ENCODE measurements around the gene LRRC8C. TPM values are rescaled to one million over a fixed set of nuclear protein-coding genes. Genes with fewer than 3 reads are reported as not detected.
"Not testable (repeated sequence)": the region's sequence is repeated elsewhere in the genome, so short reads cannot be mapped to it uniquely, and the experiment has no call there.

Gene LRRC8C
- total RNA-seq, 1 donor, result 2.2 TPM

GRCh38 chr1:89624314-89624713 is 8.6 kb upstream of the LRRC8C start:
- H3K36me3 ChIP-seq (ENCODE audit: insufficient read depth, low read length), result no peaks in the 10 kb centered on the region
- no peaks in the 10 kb centered on the region for H3K27me3 ChIP-seq (ENCODE audit: insufficient read depth, low read length)
- no peak for TF ChIP-seq CTCF (IDR thresholded peaks at IDR 0.05; ENCODE audit: extremely low read depth, low read depth, low read length)
- no peak overlapping the region for H2AFZ ChIP-seq (ENCODE audit: low read length)
- H3K4me1 ChIP-seq (ENCODE audit: insufficient read depth, low read length), result no peaks in the 10 kb centered on the region
- no peak overlapping the region for H3K4me3 ChIP-seq (ENCODE audit: insufficient read depth, low read length)
- no peaks in the 10 kb centered on the region for H3K79me2 ChIP-seq (ENCODE audit: insufficient read depth, low read length)
- no peak overlapping the region for H3K27ac ChIP-seq (ENCODE audit: low read depth, low read length)
- no peaks in the 10 kb centered on the region for H4K20me1 ChIP-seq (ENCODE audit: insufficient read depth, low read length)
- no peaks in the 10 kb centered on the region for H3K9me3 ChIP-seq (ENCODE audit: low read depth, low read length)
- H3K4me2 ChIP-seq (ENCODE audit: insufficient read depth, low read length), result no peak overlapping the region
- no peak for DNase-seq (ENCODE audit: insufficient read length, low spot score, missing footprints)

GRCh38 chr1:89624715-89625323 is 8.1 kb upstream of the LRRC8C start:
- Histone ChIP-seq H2AFZ (ENCODE audit: low read length) (no peak overlapping the region), H3K4me3 (ENCODE audit: insufficient read depth, low read length) (no peak overlapping the region), H3K9me3 (ENCODE audit: low read depth, low read length) (no peaks in the 10 kb centered on the region), H3K27ac (ENCODE audit: low read depth, low read length) (no peak overlapping the region), H3K79me2 (ENCODE audit: insufficient read depth, low read length) (no peaks in the 10 kb centered on the region), H3K36me3 (ENCODE audit: insufficient read depth, low read length) (no peaks in the 10 kb centered on the region), H3K4me2 (ENCODE audit: insufficient read depth, low read length) (no peak overlapping the region), H4K20me1 (ENCODE audit: insufficient read depth, low read length) (no peaks in the 10 kb centered on the region), H3K4me1 (ENCODE audit: insufficient read depth, low read length) (no peaks in the 10 kb centered on the region), H3K27me3 (ENCODE audit: insufficient read depth, low read length) (no peaks in the 10 kb centered on the region)
- TF ChIP-seq CTCF (IDR thresholded peaks at IDR 0.05; ENCODE audit: extremely low read depth, low read depth, low read length), result no peak
- DNase-seq (ENCODE audit: insufficient read length, low spot score, missing footprints), result no peak

GRCh38 chr1:89627596-89627962 is 5.3 kb upstream of the LRRC8C start:
- Histone ChIP-seq H3K9me3 (ENCODE audit: low read depth, low read length) (no peaks in the 10 kb centered on the region), H3K4me3 (ENCODE audit: insufficient read depth, low read length) (no peak overlapping the region), H3K27me3 (ENCODE audit: insufficient read depth, low read length) (no peaks in the 10 kb centered on the region), H3K4me2 (ENCODE audit: insufficient read depth, low read length) (no peak overlapping the region), H3K27ac (ENCODE audit: low read depth, low read length) (no peak overlapping the region), H4K20me1 (ENCODE audit: insufficient read depth, low read length) (no peaks in the 10 kb centered on the region), H3K4me1 (ENCODE audit: insufficient read depth, low read length) (peaks cover 3% of the 10 kb centered on the region), H2AFZ (ENCODE audit: low read length) (no peak overlapping the region), H3K79me2 (ENCODE audit: insufficient read depth, low read length) (no peaks in the 10 kb centered on the region), H3K36me3 (ENCODE audit: insufficient read depth, low read length) (no peaks in the 10 kb centered on the region)
- no peak for TF ChIP-seq CTCF (IDR thresholded peaks at IDR 0.05; ENCODE audit: extremely low read depth, low read depth, low read length)
- DNase-seq (ENCODE audit: insufficient read length, low spot score, missing footprints), result no peak

- TF ChIP-seq CTCF (IDR thresholded peaks at IDR 0.05; ENCODE audit: extremely low read depth, low read depth, low read length), result no peak
- Histone ChIP-seq H3K4me2 (ENCODE audit: insufficient read depth, low read length) (no peak overlapping the region), H3K4me1 (ENCODE audit: insufficient read depth, low read length) (peaks cover 5% of the 10 kb centered on the region), H2AFZ (ENCODE audit: low read length) (no peak overlapping the region), H3K27me3 (ENCODE audit: insufficient read depth, low read length) (no peaks in the 10 kb centered on the region), H3K9me3 (ENCODE audit: low read depth, low read length) (no peaks in the 10 kb centered on the region), H4K20me1 (ENCODE audit: insufficient read depth, low read length) (no peaks in the 10 kb centered on the region), H3K36me3 (ENCODE audit: insufficient read depth, low read length) (no peaks in the 10 kb centered on the region), H3K79me2 (ENCODE audit: insufficient read depth, low read length) (peaks cover 6% of the 10 kb centered on the region), H3K27ac (ENCODE audit: low read depth, low read length) (no peak overlapping the region), H3K4me3 (ENCODE audit: insufficient read depth, low read length) (no peak overlapping the region)
- DNase-seq (ENCODE audit: insufficient read length, low spot score, missing footprints), result no peak
Observed at GRCh38 chr1:89629146-89629545, 3.8 kb upstream of the LRRC8C start.

GRCh38 chr1:89629600-89629999 is 3.3 kb upstream of the LRRC8C start:
- H3K36me3 ChIP-seq (ENCODE audit: insufficient read depth, low read length); H3K4me3 ChIP-seq (ENCODE audit: insufficient read depth, low read length); H2AFZ ChIP-seq (ENCODE audit: low read length); H3K4me2 ChIP-seq (ENCODE audit: insufficient read depth, low read length); DNase-seq (ENCODE audit: insufficient read length, low spot score, missing footprints); H3K4me1 ChIP-seq (ENCODE audit: insufficient read depth, low read length); H4K20me1 ChIP-seq (ENCODE audit: insufficient read depth, low read length); H3K9me3 ChIP-seq (ENCODE audit: low read depth, low read length); H3K79me2 ChIP-seq (ENCODE audit: insufficient read depth, low read length); H3K27ac ChIP-seq (ENCODE audit: low read depth, low read length); H3K27me3 ChIP-seq (ENCODE audit: insufficient read depth, low read length): not testable (repeated sequence)

Measured in osteoblast (primary cell).